SU-DHL-6 (cell line): Measurements from ENCODE around the gene PTPRE.

Experiments
- EZH2phosphoT487 ChIP-seq: fragments of 200-600 bp; sonication (generic), shearing (Covaris generic); conservative IDR thresholded peaks from 2 replicates; pipeline ENCODE4 v1.6.1; 2018; ENCODE audit warnings: mild to moderate bottlenecking, antibody characterized with exemption, low read length, moderate library complexity, mixed read lengths
- TF ChIP-seq, protein P1 (sequence below): fragments of 200-600 bp; sonication (generic); IDR thresholded peaks from one replicate; pipeline ENCODE4 v1.5.1; 2017; ENCODE audit warnings: antibody characterized with exemption, mild to moderate bottlenecking, low read length, moderate library complexity; ENCODE audit not compliant: insufficient read depth, poor library complexity, severe bottlenecking

DNA sequence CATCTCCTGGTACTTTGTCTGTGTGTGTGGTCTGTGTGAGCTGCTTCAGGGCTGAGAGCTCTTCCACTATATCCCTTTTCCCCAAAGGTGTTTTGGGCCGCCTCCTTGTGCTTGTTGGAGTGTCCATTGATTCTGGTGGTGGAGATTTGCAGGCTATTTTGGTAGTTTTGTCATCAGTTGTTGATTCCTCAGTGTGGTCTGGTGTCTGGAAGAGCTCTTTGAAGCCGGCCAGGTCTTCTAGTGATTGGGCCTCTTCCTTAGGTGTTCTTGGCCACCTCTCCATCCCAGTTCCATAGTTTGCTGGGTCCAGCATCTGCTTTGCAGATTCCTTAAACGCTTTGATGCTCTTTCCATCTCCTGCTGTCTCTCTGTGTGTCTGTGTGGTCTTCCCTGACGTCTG is 198.5 kb downstream of the PTPRE start:
- TF ChIP-seq, protein P1, sequence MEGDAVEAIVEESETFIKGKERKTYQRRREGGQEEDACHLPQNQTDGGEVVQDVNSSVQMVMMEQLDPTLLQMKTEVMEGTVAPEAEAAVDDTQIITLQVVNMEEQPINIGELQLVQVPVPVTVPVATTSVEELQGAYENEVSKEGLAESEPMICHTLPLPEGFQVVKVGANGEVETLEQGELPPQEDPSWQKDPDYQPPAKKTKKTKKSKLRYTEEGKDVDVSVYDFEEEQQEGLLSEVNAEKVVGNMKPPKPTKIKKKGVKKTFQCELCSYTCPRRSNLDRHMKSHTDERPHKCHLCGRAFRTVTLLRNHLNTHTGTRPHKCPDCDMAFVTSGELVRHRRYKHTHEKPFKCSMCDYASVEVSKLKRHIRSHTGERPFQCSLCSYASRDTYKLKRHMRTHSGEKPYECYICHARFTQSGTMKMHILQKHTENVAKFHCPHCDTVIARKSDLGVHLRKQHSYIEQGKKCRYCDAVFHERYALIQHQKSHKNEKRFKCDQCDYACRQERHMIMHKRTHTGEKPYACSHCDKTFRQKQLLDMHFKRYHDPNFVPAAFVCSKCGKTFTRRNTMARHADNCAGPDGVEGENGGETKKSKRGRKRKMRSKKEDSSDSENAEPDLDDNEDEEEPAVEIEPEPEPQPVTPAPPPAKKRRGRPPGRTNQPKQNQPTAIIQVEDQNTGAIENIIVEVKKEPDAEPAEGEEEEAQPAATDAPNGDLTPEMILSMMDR, result no peak
- no peak for TF ChIP-seq EZH2phosphoT487
